Globus pallidus (tissue), 1 donor: ENCODE measurements around the gene DHX29.

Experiments
- DNase-seq: peaks from one replicate; pipeline ENCODE4 v3.0.0-alpha.2; 2015; ENCODE audit warnings: low spot score

The DHX29 gene

GRCh38 chr5:55316837-55317236 is 9.3 kb upstream of the DHX29 start:
- no peak for DNase-seq

GRCh38 chr5:55316289-55316688 is 8.8 kb upstream of the DHX29 start:
- no peak for DNase-seq

- DNase-seq = no peak
Observed at GRCh38 chr5:55313870-55314617, 6.5 kb upstream of the DHX29 start.

- no peak for DNase-seq
Observed at GRCh38 chr5:55308254-55308836, 851 bp upstream of the DHX29 start.

GRCh38 chr5:55306641-55307382 is 682 bp downstream of the DHX29 start:
- DNase-seq = no peak

- DNase-seq = no peak
Observed at GRCh38 chr5:55305345-55305744, 2.1 kb downstream of the DHX29 start.

- no peak for DNase-seq
Observed at GRCh38 chr5:55304584-55304983, 2.9 kb downstream of the DHX29 start.

- DNase-seq = no peak
Observed at GRCh38 chr5:55303238-55303690, 4.2 kb downstream of the DHX29 start.

- DNase-seq = no peak
Observed at GRCh38 chr5:55300890-55301289, 6.6 kb downstream of the DHX29 start.

GRCh38 chr5:55294935-55295334 is 12.6 kb downstream of the DHX29 start:
- DNase-seq = no peak

GRCh38 chr5:55290991-55291390 is 16.5 kb downstream of the DHX29 start:
- DNase-seq = no peak

- DNase-seq = no peak
Observed at GRCh38 chr5:55289808-55290207, 17.7 kb downstream of the DHX29 start.

GRCh38 chr5:55286411-55286933 is 21.0 kb downstream of the DHX29 start:
- no peak for DNase-seq

- DNase-seq = no peak
Observed at GRCh38 chr5:55278778-55279177, 28.7 kb downstream of the DHX29 start.

GRCh38 chr5:55276771-55277170 is 30.7 kb downstream of the DHX29 start:
- DNase-seq = no peak

GRCh38 chr5:55258339-55258738 is 49.2 kb downstream of the DHX29 start:
- DNase-seq = no peak

- DNase-seq = no peak
Observed at GRCh38 chr5:55254802-55255201, 52.7 kb downstream of the DHX29 start.

- DNase-seq = no peak
Observed at GRCh38 chr5:55250064-55250463, 57.4 kb downstream of the DHX29 start.

GRCh38 chr5:55241746-55242145 is 65.7 kb downstream of the DHX29 start:
- DNase-seq = no peak

- no peak for DNase-seq
Observed at GRCh38 chr5:55236800-55237199, 70.7 kb downstream of the DHX29 start.

GRCh38 chr5:55234121-55234700 is 73.3 kb downstream of the DHX29 start:
- no peak for DNase-seq
